ENCODE measurements around the gene UTP15. TPM values are rescaled to one million over a fixed set of nuclear protein-coding genes. Genes with fewer than 3 reads are reported as not detected.

UTP15 gene
- total RNA-seq, 1 donor from 2014 or later = 16.7 TPM

DNA sequence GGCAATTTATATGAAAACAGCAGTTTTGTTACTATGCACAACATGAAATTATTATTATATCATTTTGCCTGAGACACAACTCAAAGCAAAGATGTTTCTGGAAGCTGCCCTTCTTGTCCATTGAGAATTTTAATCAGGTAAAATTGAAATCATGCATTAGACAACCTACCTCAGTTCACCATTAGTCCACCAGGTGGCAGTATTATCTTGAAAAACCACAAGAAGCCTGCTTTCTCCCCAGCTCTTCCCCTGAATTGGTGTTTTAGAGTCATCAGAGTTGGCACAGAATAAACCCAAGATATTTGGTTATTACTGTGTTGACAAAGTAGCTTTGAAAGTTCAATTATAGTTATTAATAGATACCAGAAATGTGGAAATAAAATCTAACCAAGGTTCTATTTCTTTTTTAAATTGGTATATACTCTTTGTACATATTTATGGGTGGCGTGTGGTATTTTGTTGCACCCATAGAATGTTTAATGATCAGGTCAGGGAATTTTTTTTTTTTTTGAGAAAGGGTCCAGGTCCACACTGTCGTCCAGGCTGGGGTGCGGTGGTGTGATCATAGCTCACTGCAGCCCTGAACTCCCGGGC, 25.7 kb downstream of the UTP15 start:
- no peak for DNase-seq (ENCODE audit: low spot score)
- H3K36me3 Mint-ChIP-seq (ENCODE audit: low read depth) = peaks cover 3% of the 10 kb centered on the region
- no peaks in the 10 kb centered on the region for H3K9me3 Mint-ChIP-seq (ENCODE audit: low read depth)
- TF ChIP-seq CTCF (IDR thresholded peaks at IDR 0.05) = peak; percentile 95
- H3K27me3 Mint-ChIP-seq (ENCODE audit: low read depth) = no peaks in the 10 kb centered on the region
- H3K4me3 Mint-ChIP-seq (ENCODE audit: unreplicated experiment) = no peak overlapping the region
- peaks cover 16% of the 10 kb centered on the region for H3K4me1 Mint-ChIP-seq (ENCODE audit: low read depth)
- H3K27ac Mint-ChIP-seq (ENCODE audit: unreplicated experiment) = no peak overlapping the region

GRCh38 chr5:73591698-73592501, 26.4 kb downstream of the UTP15 start:
- Mint-ChIP-seq H3K27ac (ENCODE audit: unreplicated experiment) (no peak overlapping the region), H3K27me3 (ENCODE audit: low read depth) (no peaks in the 10 kb centered on the region)

GRCh38 chr5:73592551-73592950, 27.0 kb downstream of the UTP15 start:
- no peaks in the 10 kb centered on the region for H3K27me3 Mint-ChIP-seq (ENCODE audit: low read depth)
- no peaks in the 10 kb centered on the region for H3K9me3 Mint-ChIP-seq (ENCODE audit: low read depth)
- no peak overlapping the region for H3K27ac Mint-ChIP-seq (ENCODE audit: unreplicated experiment)
- TF ChIP-seq CTCF (IDR thresholded peaks at IDR 0.05) = no peak
- H3K4me1 Mint-ChIP-seq (ENCODE audit: low read depth) = peaks cover 16% of the 10 kb centered on the region
- H3K4me3 Mint-ChIP-seq (ENCODE audit: unreplicated experiment) = no peak overlapping the region
- H3K36me3 Mint-ChIP-seq (ENCODE audit: low read depth) = no peaks in the 10 kb centered on the region
- no peak for DNase-seq (ENCODE audit: low spot score)

More at GRCh38 chr5:73591698-73592501, 26.4 kb downstream of the UTP15 start:
- Mint-ChIP-seq H3K36me3 (ENCODE audit: low read depth) (no peaks in the 10 kb centered on the region), H3K9me3 (ENCODE audit: low read depth) (no peaks in the 10 kb centered on the region), H3K4me3 (ENCODE audit: unreplicated experiment) (no peak overlapping the region), H3K4me1 (ENCODE audit: low read depth) (peaks cover 16% of the 10 kb centered on the region)
- no peak for DNase-seq (ENCODE audit: low spot score)
- no peak for TF ChIP-seq CTCF (IDR thresholded peaks at IDR 0.05)

GRCh38 chr5:73596705-73597328, 31.3 kb downstream of the UTP15 start:
- no peak for DNase-seq (ENCODE audit: low spot score)
- H3K36me3 Mint-ChIP-seq (ENCODE audit: low read depth) = peaks cover 1% of the 10 kb centered on the region
- TF ChIP-seq CTCF (IDR thresholded peaks at IDR 0.05) = peak; percentile 76
- H3K27me3 Mint-ChIP-seq (ENCODE audit: low read depth) = no peaks in the 10 kb centered on the region
- H3K4me1 Mint-ChIP-seq (ENCODE audit: low read depth) = peaks cover 10% of the 10 kb centered on the region
- H3K27ac Mint-ChIP-seq (ENCODE audit: unreplicated experiment) = no peak overlapping the region
- no peak overlapping the region for H3K4me3 Mint-ChIP-seq (ENCODE audit: unreplicated experiment)
- peaks cover 7% of the 10 kb centered on the region for H3K9me3 Mint-ChIP-seq (ENCODE audit: low read depth)

DNA sequence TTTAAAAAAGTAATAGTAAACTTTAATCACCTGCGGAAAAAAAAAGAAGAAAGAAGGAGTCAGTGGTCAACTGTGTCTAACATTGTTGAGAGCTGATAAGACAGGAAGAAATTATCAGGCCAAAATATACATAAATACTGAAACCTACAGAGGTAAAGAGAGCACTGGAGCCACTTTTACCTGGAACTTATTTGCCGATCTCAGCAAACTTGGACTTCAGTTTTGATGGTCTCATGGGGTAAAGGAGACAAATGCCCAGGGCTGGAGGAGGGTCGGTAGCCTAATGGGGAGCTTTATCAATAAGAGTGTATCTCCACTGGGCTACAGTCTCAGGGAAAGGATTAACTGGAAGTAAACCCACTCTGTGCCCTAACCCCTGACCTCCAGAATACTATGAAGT, 33.8 kb downstream of the UTP15 start:
- Mint-ChIP-seq H3K9me3 (ENCODE audit: low read depth) (peaks cover 11% of the 10 kb centered on the region), H3K36me3 (ENCODE audit: low read depth) (peaks cover 3% of the 10 kb centered on the region), H3K27ac (ENCODE audit: unreplicated experiment) (no peak overlapping the region), H3K27me3 (ENCODE audit: low read depth) (no peaks in the 10 kb centered on the region), H3K4me3 (ENCODE audit: unreplicated experiment) (no peak overlapping the region), H3K4me1 (ENCODE audit: low read depth) (peaks cover 8% of the 10 kb centered on the region)
- DNase-seq (ENCODE audit: low spot score) = no peak
- TF ChIP-seq CTCF (IDR thresholded peaks at IDR 0.05) = no peak

Data from chondrocyte (in vitro differentiated cells).